Endothelial cell of hepatic sinusoid (primary cell): ENCODE results near the gene ENO4.

Experiments
- in situ Hi-C: cut with HindIII; loops from 2 replicates; pipeline ENCODE4 v1.10.0; 2017; ENCODE audit warnings: low sequenced_read_pairs

The ENO4 gene

DNA sequence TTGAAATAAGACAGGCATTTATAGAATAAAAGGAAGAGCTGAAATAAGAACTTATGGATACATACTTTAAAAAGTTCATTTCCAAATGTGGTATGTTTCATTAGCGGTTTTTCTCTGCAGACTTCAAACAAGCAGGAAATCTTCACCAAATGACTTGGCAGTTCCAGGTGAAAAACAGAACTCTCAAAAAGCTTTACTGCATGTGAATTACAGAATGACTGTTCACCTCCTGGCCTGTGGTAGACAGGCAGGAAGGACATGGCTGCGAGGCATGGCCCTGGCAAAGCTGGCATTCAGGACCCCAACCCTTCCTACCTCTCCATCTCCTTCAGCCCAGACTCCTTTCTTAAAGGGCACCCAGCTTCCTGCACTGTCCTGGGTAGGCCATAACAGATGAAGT lies 21.2 kb upstream of the ENO4 start:
- in situ Hi-C loops: no loop called here

DNA sequence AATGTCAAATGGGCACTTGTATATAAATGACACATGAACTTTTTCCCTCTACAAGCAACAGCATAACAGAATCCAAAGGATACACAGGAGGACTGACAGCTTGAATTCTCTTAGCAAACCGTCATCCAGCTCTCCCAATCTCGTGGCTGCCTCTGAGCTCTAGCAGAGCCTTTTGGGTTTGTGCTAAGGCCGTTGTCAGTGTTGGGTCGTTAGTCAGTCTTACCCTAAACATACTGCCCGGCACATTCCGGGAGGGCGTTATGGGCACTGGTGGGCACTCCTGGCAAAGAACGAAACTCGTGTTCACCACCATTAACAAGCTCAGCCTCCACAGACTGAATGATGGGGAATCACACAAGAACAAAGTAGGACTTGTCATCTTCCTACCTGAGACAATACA lies 19.6 kb upstream of the ENO4 start:
- in situ Hi-C loops: no loop called here

DNA sequence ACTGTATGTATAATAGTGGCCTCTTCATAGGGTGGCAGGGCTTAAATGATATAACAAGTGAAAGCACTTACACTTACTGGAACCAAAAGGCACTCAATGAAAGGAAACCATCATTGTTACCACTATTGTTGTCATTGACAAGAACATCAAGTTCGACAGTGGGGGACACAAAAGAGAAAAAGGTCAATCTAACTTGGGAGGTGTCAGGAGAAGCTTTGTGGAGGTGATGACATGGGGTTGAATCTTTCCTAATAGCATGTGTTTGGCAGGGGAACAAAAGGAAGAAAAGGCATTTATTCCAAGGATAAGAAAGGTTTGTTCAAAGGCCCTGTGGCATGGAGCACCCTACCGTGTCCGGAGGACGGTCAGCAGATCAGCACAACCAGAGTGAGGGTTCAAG lies 18.2 kb upstream of the ENO4 start:
- in situ Hi-C loops: no loop called here

DNA sequence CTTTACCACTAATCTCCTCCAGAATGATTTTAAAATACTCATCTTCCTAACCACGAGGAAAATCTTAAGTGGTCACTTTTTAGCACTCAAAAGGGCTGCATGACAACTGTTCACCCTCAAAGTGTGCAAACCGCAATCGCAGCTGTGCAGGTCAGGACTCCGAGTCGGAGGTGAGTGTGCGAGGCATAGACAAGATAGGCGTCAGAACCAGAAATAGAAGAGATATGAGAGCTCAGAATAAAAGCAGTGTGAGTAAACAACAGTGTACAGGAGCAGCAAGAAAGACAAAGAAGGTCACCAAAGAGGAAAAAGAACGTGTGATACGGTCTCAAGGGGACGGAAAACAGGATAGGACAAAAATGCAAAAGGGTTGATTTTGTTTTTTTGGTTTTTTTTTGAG lies 17.5 kb upstream of the ENO4 start:
- in situ Hi-C loops: no loop called here

DNA sequence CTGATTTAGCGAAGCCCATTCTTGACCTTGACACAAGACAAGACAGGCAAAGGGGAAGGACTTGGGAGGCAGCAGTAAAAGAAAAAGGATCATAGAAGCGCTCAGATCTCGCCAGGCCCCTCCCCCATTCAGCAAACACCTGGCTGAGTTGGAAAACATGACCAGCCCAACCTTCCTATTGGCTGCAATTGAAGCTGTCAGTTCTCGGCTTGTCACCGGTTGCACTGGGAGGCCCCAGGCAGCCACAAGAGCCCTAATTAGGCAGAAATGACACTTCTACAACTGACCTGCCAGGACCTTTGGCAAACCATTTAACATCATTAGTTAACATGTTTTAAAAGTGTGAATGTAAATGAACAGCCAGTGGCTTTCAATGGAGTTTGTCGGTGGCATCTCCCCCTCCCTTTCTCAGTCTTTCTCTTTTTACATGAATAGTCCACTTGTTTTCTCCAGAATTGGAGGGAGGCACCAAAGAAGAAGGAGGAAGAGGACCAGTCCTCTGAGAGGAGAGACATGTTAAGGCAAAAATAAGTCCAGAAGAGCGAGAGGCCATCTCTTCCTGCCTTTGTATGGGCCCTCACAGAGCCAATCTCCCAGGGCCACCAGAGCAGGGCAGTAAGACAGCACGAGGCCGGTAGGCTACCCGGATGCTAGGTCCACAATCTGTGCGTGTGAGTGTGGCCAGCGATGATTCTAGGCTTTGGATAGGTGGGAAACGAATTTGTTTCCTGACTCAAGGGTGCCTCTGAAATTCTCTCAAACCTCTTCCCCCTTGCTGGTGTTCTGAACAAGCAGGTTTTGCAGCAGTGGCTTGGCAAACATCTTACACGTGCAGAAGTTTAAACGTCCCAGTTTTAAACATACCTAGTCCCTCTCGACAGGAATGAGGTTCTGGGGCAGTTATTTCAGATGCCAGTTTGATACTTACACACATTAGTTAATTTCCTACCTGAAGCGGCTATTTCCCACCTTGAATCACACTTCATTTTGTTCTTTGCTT lies 15.0 kb upstream of the ENO4 start:
- in situ Hi-C loops: no loop called here

DNA sequence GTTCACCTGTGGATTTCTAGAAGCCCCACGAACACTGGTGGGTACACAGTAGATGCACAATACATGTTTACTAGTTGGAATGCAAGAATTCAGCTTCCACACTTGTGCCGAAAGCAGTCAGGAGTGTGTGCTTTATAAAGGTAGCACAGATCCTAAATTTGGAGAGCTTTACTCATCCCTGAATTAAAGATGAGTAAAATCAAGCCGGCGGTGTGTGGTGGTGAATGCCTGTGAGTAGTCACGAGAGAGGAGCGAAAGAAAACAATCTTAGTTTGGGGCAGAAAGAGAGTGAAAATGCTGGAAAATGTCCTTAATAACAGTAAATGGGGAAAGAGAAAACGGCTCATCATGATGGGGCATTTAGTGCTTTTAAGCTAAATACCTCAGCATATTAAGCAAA lies 13.6 kb upstream of the ENO4 start:
- in situ Hi-C loops: no loop called here

DNA sequence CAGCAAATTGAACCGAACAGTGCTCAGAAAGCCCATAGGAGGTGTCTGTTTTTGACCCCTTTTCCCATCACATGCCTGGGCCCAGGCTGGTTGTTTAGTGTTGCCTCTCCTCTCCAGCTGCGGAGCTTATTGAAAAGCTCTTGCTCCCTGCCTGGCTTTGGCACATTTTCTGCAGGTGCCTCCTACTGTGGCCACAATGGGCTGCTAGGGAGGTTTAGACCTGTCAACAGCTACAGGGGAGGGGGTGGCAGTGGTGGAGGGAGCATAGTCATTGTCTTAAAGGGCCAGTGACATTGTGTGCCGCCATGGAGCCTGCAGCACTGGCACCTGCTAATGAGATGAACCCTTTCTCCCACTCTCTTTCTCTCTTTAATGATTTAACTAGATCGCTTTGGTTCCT lies 13.2 kb upstream of the ENO4 start:
- in situ Hi-C loops: no loop called here

DNA sequence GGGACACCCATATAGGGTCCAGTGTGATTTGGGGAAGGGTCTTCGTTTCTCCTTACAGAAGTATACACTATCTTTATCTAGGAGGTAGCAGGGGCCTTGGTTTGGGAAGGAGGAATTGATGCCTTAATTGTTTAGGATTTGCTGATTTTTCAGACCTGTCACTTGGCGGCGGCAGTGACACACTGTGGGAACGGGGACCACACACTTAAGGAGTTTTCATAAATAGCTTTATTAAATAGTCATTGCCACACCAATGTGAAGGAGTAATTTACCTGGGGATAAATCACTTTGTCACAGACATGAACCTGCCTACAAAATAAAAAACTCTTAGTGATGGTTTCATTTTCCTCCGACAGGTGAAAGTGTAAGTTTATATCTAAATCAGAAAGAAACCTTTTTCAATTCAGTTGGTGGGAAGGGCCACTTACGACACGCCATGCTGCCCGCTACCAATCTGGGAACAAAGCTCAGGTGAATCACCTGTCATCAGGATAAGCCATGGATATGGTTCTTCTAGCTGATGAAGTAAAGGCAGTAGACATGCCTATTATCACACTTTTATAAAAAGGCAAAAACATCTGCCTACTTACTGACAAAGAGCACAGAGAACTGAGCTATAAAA lies 12.3 kb upstream of the ENO4 start:
- in situ Hi-C loops: no loop called here

DNA sequence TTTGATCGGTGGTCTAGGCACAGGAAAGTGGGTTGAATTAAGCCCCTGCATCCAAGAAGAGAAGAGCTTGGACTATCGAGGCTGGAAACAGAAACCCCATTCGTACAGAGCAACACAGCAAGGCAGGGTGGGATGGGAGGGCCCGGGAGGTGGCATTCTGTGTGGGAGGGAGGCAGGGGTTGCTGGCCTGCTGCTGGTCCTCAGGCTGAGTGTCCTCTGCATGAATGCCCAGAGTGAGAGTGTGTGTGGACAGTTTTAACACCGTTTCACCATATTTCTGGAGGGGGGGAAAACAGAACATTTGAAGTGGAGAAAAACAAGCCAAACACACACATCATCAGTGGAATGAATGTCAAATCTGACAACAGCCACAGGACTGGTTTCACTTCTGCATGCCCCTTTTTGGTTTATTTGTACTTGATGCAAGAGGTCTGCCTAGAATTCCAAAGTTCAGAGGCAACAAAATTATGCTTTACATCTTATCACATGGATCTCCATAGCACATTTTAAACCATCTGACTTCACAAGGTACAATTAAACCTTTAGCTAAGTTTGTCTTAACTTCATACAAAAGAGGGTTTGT lies 11.1 kb upstream of the ENO4 start:
- in situ Hi-C loops: no loop called here

DNA sequence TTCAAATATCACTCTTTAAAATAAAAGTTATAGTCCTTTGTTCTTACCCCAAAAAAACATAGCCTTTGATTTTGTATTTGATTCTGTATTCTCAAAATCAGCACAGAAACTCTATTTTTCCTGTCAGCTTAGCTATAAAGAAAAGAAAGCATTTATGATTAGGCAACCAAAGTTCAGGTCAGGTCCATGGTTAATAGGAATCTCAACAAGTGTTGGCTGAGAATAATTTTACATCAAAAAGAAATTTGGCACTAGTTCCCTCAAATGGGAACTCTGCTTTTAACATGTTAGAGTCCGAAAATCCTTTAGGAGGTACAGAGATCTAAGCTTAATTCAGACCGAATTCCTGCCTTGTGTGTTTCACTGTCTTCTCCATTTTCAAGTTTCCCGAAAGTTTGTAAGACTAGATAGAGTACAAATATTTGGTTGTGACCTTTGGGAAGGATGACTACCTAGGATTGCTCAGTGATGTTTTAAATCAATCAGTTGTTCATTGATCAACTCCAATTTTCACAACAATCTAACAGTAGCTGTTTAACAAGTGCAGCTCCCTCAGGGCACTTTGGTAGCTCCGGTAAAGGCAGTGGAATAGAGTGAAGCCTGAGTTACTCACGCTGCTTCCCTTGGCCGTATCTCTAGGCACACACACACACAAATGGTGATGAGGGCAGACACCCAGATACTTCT lies 8.8 kb upstream of the ENO4 start:
- in situ Hi-C loops: no loop called here

DNA sequence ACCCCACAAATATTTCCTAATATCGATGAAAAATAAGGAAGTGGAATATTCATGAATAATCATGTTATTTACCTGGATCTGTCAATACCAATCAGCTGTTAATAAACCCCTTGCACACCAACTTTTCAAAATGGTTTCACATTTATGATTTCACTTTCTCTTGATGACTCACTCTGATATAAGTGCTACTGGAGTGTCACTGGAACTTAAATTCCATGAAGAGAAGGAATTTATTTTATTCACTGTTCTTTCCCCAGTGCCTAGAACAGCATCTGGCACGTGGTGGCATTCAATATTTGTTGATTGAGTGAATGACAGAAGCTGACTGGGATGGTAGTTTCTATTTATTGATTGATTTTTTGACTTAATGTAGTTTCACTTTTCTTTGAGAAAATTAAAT lies 3.5 kb upstream of the ENO4 start:
- in situ Hi-C loops: no loop called here

DNA sequence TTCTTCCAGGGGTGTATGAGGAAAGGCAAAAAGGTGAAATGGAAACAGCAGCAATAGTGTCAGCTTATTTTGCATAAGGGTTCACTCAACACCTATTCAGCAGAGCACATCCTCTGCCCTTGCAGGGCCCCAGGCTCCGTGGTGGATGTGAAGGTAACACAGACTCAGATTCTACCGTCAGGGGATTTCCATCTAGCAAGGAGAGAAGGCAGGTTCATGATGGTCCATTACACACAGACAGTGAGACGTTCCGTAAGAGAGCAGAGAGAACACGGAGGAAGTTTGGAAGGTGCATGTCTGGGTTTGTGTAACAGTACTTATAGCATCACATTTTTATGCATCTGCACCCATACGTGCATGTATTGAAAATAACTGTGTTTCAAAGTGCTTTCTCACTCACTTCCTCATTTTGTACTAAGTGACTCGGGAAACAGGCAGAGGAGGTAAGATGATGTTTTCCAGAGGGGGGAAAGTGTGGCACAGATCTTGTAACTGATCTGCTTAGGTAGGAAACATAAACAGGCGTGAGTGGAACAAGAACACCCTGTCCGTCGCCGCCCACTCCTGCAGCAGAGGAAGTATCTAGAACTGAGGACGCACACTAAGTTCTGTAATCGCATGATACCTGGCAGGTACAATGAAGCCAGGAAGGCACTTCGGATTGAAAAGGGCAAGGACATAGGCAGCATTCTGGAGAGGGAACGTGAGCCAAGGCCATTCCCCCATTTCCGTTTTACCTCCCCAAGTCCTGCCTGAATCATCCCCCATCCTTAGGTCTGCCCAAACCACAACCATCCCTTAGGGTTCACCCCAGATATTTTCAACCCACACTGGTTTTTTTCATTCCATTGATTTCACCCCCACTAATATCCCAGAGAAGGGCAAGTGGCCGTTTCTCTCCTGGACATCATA lies 1.0 kb upstream of the ENO4 start:
- in situ Hi-C loops: no loop called here

DNA sequence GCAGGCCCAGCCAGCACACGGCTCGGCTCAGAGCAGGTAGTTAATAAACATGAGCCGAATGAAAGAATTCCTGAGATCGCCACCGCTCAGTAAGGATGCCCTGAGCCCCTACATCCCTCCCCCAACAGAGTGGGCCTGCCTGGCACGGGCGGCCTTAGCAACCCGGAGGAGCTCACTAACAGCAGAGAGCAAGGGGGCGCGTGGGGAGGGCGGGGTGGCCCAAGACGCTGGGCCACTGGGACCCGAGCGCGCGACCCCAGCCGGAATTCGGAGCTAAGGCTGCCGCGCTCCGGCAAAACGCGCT lies 403 bp upstream of the ENO4 start:
- in situ Hi-C loops: no loop called here

DNA sequence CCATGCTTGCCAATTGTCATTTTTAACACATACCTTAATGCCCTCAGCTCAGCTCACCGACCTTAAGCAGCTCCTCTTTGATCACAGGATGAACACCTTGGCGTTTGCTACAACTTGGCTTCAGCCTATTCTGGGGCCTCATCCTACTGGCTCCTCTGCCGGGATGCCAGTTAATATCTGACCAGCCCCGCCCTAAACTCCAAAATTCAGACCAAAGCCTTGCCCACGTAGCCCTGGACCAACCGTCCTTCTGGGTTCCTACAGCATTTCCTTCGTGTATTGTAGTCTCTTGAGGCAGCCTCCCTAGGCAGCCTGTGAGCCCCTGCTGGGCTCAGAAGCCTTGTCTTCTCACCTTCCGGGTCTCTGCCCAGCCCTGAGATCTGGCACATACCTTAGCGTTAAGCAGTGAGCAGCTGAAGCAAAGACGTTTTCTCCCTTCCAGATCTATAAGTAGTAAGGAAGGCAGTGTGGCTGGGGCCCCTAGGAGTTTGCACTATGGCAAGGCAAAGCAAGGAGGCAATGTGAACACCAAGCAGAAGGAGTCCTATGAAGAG lies 836 bp downstream of the ENO4 start:
- in situ Hi-C loops: no loop called here

DNA sequence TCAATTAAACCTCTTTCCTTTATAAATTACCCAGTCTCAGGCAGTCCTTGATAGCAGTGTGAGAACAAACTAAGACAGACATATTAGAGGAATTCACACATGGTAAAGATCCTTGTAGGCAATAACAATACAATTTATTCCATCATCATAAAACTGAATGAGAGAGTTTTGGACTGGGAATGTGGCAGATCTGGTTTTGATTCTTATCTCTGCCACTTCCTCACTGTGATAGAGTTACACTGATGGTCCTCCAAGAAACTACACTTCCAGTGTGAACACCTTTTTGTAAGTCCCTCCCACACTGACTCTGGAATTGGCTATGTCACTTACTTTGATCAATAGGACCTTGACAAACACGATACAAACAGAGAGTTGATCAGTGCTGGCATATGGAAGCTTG lies 2.9 kb downstream of the ENO4 start:
- in situ Hi-C loops: no loop called here

DNA sequence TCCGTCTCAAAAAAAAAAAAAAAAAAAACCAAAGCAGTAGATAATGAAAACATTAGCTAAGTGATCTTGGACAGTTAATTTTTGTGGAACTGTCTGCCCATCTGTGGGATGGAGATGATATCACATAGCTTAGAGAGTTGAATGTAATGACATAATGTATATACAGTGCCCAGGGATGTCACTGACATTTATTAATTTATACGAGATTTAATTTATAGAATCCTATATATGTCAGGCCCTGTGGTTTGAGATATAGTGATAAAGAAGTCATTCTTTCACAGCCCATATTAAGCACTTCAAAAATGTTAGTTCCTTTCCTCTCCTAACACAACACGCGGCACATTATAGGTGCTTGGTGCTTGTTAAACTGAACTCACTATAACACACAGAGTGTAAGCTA lies 4.0 kb downstream of the ENO4 start:
- in situ Hi-C loops: no loop called here

DNA sequence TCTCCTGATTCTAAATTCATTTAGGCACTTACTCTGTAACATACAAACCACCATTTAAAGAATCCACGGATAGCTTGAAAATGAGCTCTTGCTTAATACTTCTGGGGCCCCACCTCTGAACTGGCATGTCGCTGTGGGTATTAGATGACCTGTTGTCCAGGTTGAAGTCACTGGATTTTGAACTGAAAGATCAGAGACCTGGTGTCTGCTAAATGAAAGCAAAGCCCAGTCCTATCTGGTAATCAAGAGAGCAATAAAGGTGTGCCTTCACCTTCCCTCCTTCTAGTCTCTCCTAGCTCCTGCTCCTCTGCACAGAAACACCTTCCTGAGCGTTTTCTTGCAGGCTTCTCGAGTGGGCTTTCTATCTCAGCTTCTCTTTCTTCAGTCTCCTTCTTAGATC lies 4.4 kb downstream of the ENO4 start:
- in situ Hi-C loops: no loop called here

DNA sequence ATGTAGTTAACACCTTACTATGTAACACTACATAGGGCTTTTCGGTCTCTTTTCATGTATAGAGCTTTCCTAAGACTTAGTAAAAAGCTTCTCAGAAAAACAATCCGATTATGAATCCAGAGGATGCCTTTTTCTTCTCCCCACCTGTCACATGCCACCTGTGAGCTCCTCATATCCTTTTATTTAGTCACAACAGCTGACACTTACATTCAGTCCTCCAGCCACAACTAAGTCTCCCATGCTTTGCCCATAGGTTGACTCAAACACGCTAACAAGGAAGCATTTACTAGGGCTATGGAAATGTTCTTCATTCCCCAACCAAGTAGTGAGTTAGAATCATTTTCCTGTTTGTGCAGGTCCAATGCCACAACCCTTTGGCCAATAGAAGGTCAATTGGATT lies 7.9 kb downstream of the ENO4 start:
- in situ Hi-C loops: no loop called here

DNA sequence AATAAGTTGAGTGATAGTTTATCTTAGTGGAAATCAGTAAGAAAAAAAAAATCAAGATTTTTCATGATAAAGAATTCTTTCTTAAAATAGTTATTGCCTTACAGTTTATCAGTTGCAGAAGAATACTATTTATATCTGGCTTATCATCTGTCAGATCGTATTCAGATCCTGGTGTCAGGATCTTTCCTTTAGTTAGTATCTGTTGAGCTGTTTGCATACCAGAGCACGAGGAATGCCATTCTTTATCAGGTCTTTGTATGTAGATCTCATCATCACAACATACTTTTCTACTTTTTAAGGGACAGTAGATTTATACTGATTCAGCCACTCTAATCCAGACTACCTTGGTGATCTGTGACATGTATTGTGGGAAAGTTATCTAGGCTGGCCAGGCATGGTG lies 12.5 kb downstream of the ENO4 start:
- in situ Hi-C loops: no loop called here

DNA sequence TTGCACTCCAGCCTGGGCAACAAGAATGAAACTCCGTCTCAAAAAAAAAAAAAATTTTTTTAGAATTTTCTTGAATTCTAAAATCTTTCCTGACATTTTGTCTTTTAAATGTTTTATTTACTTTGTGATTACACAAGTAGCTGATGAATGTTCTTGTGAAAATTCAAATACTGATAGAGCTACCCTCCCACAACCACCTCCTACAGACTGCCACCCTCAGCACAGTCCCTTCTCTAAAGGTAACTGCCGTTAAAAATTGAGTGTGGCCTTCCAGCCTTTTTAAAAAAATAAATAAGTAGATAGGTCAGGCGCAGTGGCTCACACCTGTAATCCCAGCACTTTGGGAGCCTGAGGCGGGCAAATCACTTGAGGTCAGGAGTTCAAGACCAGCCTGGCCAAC lies 15.1 kb downstream of the ENO4 start:
- in situ Hi-C loops: no loop called here
